K562 (cell line): ENCODE data around the gene PARD3B. TPM values are rescaled to one million over a fixed set of nuclear protein-coding genes. Genes with fewer than 3 reads are reported as not detected.

Experiments
- ATAC-seq: fragments of 200-7000 bp; cut with Tn5 transposase; 3 replicates; pipeline ENCODE4 v1.9.1; 2020; ENCODE audit warnings: moderate library complexity
- BruUV-seq: library from RNA; stranded (reverse); fragments of 400-500 nt; replicated peaks from 2 replicates; lab custom pipeline; 2021; lab: Mats Ljungman, UMichigan
- CTCF ChIA-PET: fragments of 300-600 bp; formaldehyde crosslinking; extraction: SDS; loops from one replicate; lab custom pipeline; 2021; ENCODE audit warnings: low intra/inter-chr PET ratio; lab: Yijun Ruan, JAX
- POLR2A ChIA-PET: fragments of 300-600, 350-650 bp; sonication (Branson Sonifier 250); formaldehyde crosslinking; extraction: SDS; loops from one replicate; lab custom pipeline; 2021; ENCODE audit warnings: antibody characterized with exemption, inconsistent platforms; lab: Yijun Ruan, JAX
- DNase-seq, 4 experiments: peaks; one replicate each; pipeline versions ENCODE4 v3.0.0 to v3.0.0-alpha.2; 2011 to 2018; ENCODE audit warnings: low spot score in 3 of 4, mixed read lengths in 3 of 4; ENCODE audit errors: extremely low read depth in 1 of 4
- FAIRE-seq: peaks from 2 replicates; lab custom pipeline; 2011; peaks lifted over from hg19 to GRCh38; lab: Jason Lieb, UNC
- H2AFZ ChIP-seq: 2 replicates; pipeline ENCODE4 v1.6.0; 2011; ENCODE audit warnings: low read depth, low read length, control low read depth, inconsistent platforms
- H3K27ac ChIP-seq: fragments of 200-600 bp; 3 replicates; pipeline ENCODE4 v1.8.0; 2011; ENCODE audit warnings: low read depth, mild to moderate bottlenecking, control low read depth, inconsistent platforms, low read length, moderate library complexity, mixed read lengths; ENCODE audit errors: extremely low read depth
- H3K27me3 ChIP-seq, 2 experiments: fragments of 300-600 bp in 1 of 2; 2 replicates in 1 of 2; 3 replicates in 1 of 2; pipeline versions ENCODE4 v1.6.0 to v1.8.0; 2011; ENCODE audit warnings: inconsistent platforms in 2 of 2, low read length in 2 of 2, mild to moderate bottlenecking in 1 of 2, mixed read lengths in 1 of 2, moderate library complexity in 1 of 2; ENCODE audit not compliant: control insufficient read depth in 2 of 2, insufficient read depth in 2 of 2
- H3K36me3 ChIP-seq: fragments of 300-600 bp; 3 replicates; pipeline ENCODE4 v1.8.0; 2011; ENCODE audit warnings: mild to moderate bottlenecking, low read length, inconsistent platforms; ENCODE audit not compliant: control insufficient read depth, insufficient read depth
- H3K4me1 ChIP-seq, 2 experiments: fragments of 200-600 bp in 1 of 2; replicated peaks in 1 of 2; 2 replicates in 1 of 2; 3 replicates in 1 of 2; pipeline versions ENCODE4 v1.5.1 to v1.8.0; 2011; ENCODE audit warnings: inconsistent platforms in 2 of 2, low read length in 2 of 2, mild to moderate bottlenecking in 1 of 2, mixed read lengths in 1 of 2, moderate library complexity in 1 of 2; ENCODE audit not compliant: control insufficient read depth in 2 of 2, insufficient read depth in 2 of 2
- H3K4me2 ChIP-seq: 2 replicates; pipeline ENCODE4 v1.6.1; 2011; ENCODE audit warnings: low read length, control low read depth, inconsistent platforms, mixed read lengths; ENCODE audit not compliant: insufficient read depth
- H3K4me3 ChIP-seq: fragments of 200-600 bp; sonication (generic), shearing (Covaris generic); 2 replicates; pipeline ENCODE4 v1.5.1; 2016; ENCODE audit warnings: control low read depth, inconsistent platforms
- H3K79me2 ChIP-seq: fragments of 200-600 bp; 3 replicates; pipeline ENCODE4 v1.8.0; 2011; ENCODE audit warnings: low read length, inconsistent platforms; ENCODE audit not compliant: control insufficient read depth, insufficient read depth
- H3K9ac ChIP-seq, 2 experiments: 2 replicates each; pipeline versions ENCODE4 v1.6.0 to v1.6.1; 2011; ENCODE audit warnings: low read depth in 2 of 2, low read length in 2 of 2, control low read depth in 1 of 2, inconsistent platforms in 1 of 2, mild to moderate bottlenecking in 1 of 2, mixed read lengths in 1 of 2; ENCODE audit not compliant: insufficient read depth in 1 of 2
- H3K9me1 ChIP-seq: one replicate; pipeline ENCODE4 v1.6.0; 2011; ENCODE audit warnings: inconsistent platforms, mild to moderate bottlenecking, low read length, moderate library complexity; ENCODE audit not compliant: control insufficient read depth, insufficient read depth
- H3K9me3 ChIP-seq: replicated peaks from 2 replicates; pipeline ENCODE4 v1.5.1; 2011; ENCODE audit warnings: low read depth, low read length, inconsistent platforms; ENCODE audit not compliant: control insufficient read depth, insufficient read depth
- H4K20me1 ChIP-seq: replicated peaks from 2 replicates; pipeline ENCODE4 v1.6.1; 2011; ENCODE audit warnings: low read length, inconsistent platforms, mixed read lengths; ENCODE audit not compliant: control insufficient read depth, insufficient read depth
- ARID2 ChIP-seq: fragments of 450-650 bp; IDR thresholded peaks from 2 replicates; pipeline ENCODE4 v1.6.1; 2017; ENCODE audit warnings: antibody characterized with exemption, mild to moderate bottlenecking
- ATF7 ChIP-seq: fragments of 450-650 bp; IDR thresholded peaks from 2 replicates; pipeline ENCODE4 v1.7.1; 2014; ENCODE audit warnings: mild to moderate bottlenecking, moderate library complexity
- CEBPB ChIP-seq: fragments of 450-650 bp; IDR thresholded peaks from 2 replicates; pipeline ENCODE4 v1.6.1; 2016; ENCODE audit warnings: missing genetic modification characterization, missing compliant biosample characterization
- CEBPG ChIP-seq, 3 experiments: fragments of 200-800 bp in 1 of 3; sonication (Bioruptor generic) in 1 of 3; sonication (generic) in 1 of 3; formaldehyde crosslinking in 1 of 3; IDR thresholded peaks in 2 of 3; conservative IDR thresholded peaks in 1 of 3; 2 replicates each; pipeline versions ENCODE4 v1.6.1 to v1.8.0; 2016 to 2022; ENCODE audit warnings: missing compliant biosample characterization in 2 of 3, missing genetic modification characterization in 2 of 3, mild to moderate bottlenecking in 1 of 3, missing genetic modification reagents in 1 of 3
- FIP1L1 ChIP-seq: fragments of 200-400 bp; formaldehyde crosslinking; IDR thresholded peaks from 2 replicates; pipeline ENCODE4 v1.6.1; 2018; ENCODE audit warnings: mild to moderate bottlenecking, low read depth, low read length; ENCODE audit not compliant: poor library complexity, severe bottlenecking
- HMG20A ChIP-seq: fragments of 450-650 bp; formaldehyde crosslinking; conservative IDR thresholded peaks from 2 replicates; pipeline ENCODE4 v1.4.0; 2020; ENCODE audit warnings: mild to moderate bottlenecking, mixed read lengths
- PTBP1 ChIP-seq: fragments of 200-400 bp; formaldehyde crosslinking; IDR thresholded peaks from 2 replicates; pipeline ENCODE4 v1.6.1; 2017; ENCODE audit warnings: low read depth, low read length
- RFX1 ChIP-seq: fragments of 450-650 bp; IDR thresholded peaks from 2 replicates; pipeline ENCODE4 v1.6.1; 2016; ENCODE audit warnings: mild to moderate bottlenecking, moderate library complexity
- ZNF668 ChIP-seq: fragments of 250-450 bp; sonication (Bioruptor Pico); IDR thresholded peaks from 2 replicates; pipeline ENCODE4 v1.8.0; 2022; ENCODE audit warnings: mild to moderate bottlenecking, inconsistent platforms
- WGBS: fragments of 100-300 bp; shearing (Covaris generic); methylation state at CpG from one replicate; pipeline ENCODE4 v1.1.6; 2016; ENCODE audit warnings: low coverage, mixed read lengths; ENCODE audit not compliant: insufficient coverage; ENCODE audit errors: missing lambda C conversion rate; 5-methylcytosine and 5-hydroxymethylcytosine counted together
- in situ Hi-C: fragments of 300-500 bp; cut with MboI; formaldehyde crosslinking; loops from 4 replicates; pipeline ENCODE4 v1.15.0; 2018; ENCODE audit warnings: inconsistent platforms, mixed read lengths
- intact Hi-C: fragments of 100-400 bp; cut with micrococcal nuclease; formaldehyde crosslinking; loops from 2 replicates; pipeline ENCODE4 v1.14.2; 2022
- polyA plus RNA-seq, 8 experiments: library from polyadenylated mRNA; depleted of rRNA in 4 of 8; stranded (reverse) in 5 of 8; unstranded in 3 of 8; fragments of >200 nt; fragmentation: Nextera tagmentation in 2 of 8; fragmentation: Illumina TruSeq in 1 of 8; extraction: Ambion mirVana in 2 of 8; extraction: Trizol in 1 of 8; gene quantifications; 2 replicates each; pipeline versions ENCODE4 v1.2.1 to v1.2.3, GENCODE V29; 2011 to 2014; ENCODE audit warnings: inconsistent platforms in 1 of 8, missing spikeins in 1 of 8
- total RNA-seq, 7 experiments: library from RNA; depleted of rRNA in 6 of 7; stranded (reverse); fragments of >200 nt in 6 of 7; fragmentation: Illumina TruSeq in 2 of 7; extraction: Trizol in 2 of 7; gene quantifications; 2 replicates each; pipeline versions ENCODE4 v1.2.1 to v1.2.3, GENCODE V29; 2011 to 2021; ENCODE audit warnings: low replicate concordance in 1 of 7

PARD3B gene
- total and polyA plus RNA-seq, 9 of the 15 experiments (the other 6 are each of a cell fraction or from before 2014, with no cell fraction given) = 0.15 to 3.0 (median 1.1) TPM

GRCh38 chr2:205187731-205188130 lies 642.5 kb downstream of the PARD3B start:
- Histone ChIP-seq H2AFZ (no peak overlapping the region), H3K4me2 (no peak overlapping the region), H3K79me2 (no peaks in the 10 kb centered on the region), H3K9me3 (no peaks in the 10 kb centered on the region), H3K27ac (no peak overlapping the region), H3K27me3 (no peaks in the 10 kb centered on the region), H3K4me1 (no peaks in the 10 kb centered on the region), H4K20me1 (no peaks in the 10 kb centered on the region), H3K9me1 (no peaks in the 10 kb centered on the region), H3K9ac (no peak overlapping the region), H3K36me3 (no peaks in the 10 kb centered on the region), H3K4me3 (no peak overlapping the region)
- WGBS = 22% methylated on average over 6 of the region's 6 CpGs
- ATAC-seq (no peak), FAIRE-seq (no peak), DNase-seq (no peak)
- BruUV-seq = no TSS peak
- intact Hi-C loops (no loop called here), in situ Hi-C loops (no loop called here)
- TF ChIP-seq ARID2 = no peak
- POLR2A ChIA-PET = no interaction called here
- CTCF ChIA-PET = no interaction called here

- H3K4me2 ChIP-seq = no peak overlapping the region
Observed at GRCh38 chr2:205188239-205189138, 643.2 kb downstream of the PARD3B start.

More at GRCh38 chr2:205188239-205189138, 643.2 kb downstream of the PARD3B start:
- TF ChIP-seq PTBP1 = no peak
- TF ChIP-seq CEBPB (tag) = peak; percentile 30; the same call in 1 of the 2 replicates
- TF ChIP-seq HMG20A = no peak
- 0 out of 2 replicates have a peak, but pooled peaks have one; percentile 30 for TF ChIP-seq RFX1
- no peak for TF ChIP-seq ATF7
- no peak for TF ChIP-seq CEBPG (CRISPR knock-in tag; IDR thresholded peaks at IDR 0.05)
- TF ChIP-seq CEBPG (tag; conservative IDR thresholded peaks at IDR 0.05 in 1 of 2, IDR thresholded peaks at IDR 0.05 in 1 of 2) = peak in 1 of 2 experiments; percentile 64; a peak in 2 of 4 replicates
- TF ChIP-seq FIP1L1 = no peak
- no peak for TF ChIP-seq ZNF668 (CRISPR knock-in tag)
- TF ChIP-seq, all 486 proteins: peak for 3
- Histone ChIP-seq H2AFZ (no peak overlapping the region), H4K20me1 (no peaks in the 10 kb centered on the region), H3K79me2 (no peaks in the 10 kb centered on the region), H3K9me1 (no peaks in the 10 kb centered on the region), H3K4me3 (no peak overlapping the region), H3K4me1 (no peaks in the 10 kb centered on the region), H3K27me3 (no peaks in the 10 kb centered on the region), H3K9me3 (no peaks in the 10 kb centered on the region), H3K36me3 (no peaks in the 10 kb centered on the region), H3K9ac (no peak overlapping the region), H3K27ac (no peak overlapping the region)
- no TSS peak for BruUV-seq
- no peak for FAIRE-seq
- intact Hi-C loops = no loop called here
- 24% methylated on average over 7 of the region's 9 CpGs for WGBS
- in situ Hi-C loops = no loop called here
- CTCF ChIA-PET = no interaction called here
- no peak for ATAC-seq
- POLR2A ChIA-PET = no interaction called here
- no peak for DNase-seq
